HG03045 (cell line): Measurements from ENCODE around the gene SERPINF2.
"Not testable (repeated sequence)": the region's sequence is repeated elsewhere in the genome, so short reads cannot be mapped to it uniquely, and the experiment has no call there.

ENCODE experiments used
- ATAC-seq: cut with Tn5 transposase; IDR thresholded peaks from one replicate; pipeline ENCODE4 v1.9.1; 2021; ENCODE audit warnings: mild to moderate bottlenecking, moderate library complexity; ENCODE audit not compliant: unreplicated experiment

The SERPINF2 gene

DNA sequence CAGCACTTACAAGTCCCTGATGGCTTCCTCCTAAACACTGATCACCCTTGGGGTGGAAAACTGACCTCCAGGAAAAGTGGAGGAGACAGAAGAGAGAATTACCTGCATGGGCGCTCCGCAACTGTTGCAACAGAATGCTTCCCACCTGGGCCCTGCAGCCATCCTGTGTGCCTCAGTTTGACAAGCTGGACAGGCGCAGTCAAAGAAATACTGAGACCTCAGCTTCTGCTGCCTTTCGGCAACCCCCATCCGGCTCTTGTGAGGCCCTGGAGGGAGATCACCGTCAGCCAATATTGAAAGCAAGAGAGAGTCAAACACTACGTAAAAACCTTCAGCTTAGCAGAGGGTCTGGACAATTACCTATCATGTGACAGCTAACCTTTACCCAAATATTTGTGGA lies 44.0 kb downstream of the SERPINF2 start:
- no peak for ATAC-seq

GRCh38 chr17:1787301-1787902 lies 44.7 kb downstream of the SERPINF2 start:
- no peak for ATAC-seq

GRCh38 chr17:1789936-1790335 lies 47.3 kb downstream of the SERPINF2 start:
- no peak for ATAC-seq

DNA sequence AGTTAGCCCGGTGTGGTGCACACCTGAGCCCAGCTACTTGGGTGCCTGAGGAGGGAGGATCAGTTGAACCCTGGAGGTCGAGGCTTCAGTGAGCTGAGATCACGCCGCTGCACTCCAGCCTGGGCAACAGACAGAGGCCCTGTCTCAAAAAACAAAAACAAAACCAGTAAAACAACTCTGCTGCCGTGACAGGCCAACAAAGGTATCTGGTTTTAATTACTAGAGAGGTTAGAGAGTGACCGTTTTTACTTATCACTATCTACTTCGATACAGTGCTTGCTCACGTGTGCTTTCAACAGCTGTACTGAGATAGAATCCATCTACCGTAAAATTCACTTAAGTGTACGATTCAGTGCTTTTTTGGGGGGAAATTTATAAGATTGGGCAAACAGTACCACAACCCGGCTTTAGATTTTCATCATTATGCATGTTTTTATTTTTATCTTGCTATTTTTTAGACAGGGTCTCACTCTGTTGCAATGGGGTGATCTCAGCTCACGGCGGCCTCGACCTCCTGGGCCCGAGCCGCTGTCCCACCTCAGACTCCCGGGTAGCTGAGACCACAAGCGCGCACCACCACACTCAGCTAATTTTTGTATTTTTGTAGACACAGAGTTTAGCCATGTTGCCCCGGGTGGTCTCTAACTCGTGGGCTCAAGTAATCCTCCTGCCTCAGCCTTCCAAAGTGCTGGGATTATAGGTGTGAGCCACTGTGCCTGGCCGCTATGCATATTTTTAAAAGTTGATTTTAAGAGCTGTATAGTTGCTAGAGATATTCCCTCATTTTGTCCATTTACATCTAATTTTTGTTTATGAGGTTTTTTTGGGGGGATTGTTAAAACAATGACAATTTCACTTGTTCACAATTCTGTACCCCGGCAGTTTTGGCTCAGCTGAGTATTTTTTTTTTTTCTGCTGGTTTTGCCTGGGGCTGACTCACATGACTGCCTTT lies 50.1 kb downstream of the SERPINF2 start:
- no peak for ATAC-seq

GRCh38 chr17:1793447-1793806 lies 50.8 kb downstream of the SERPINF2 start:
- ATAC-seq, result no peak

- ATAC-seq, result no peak
These were observed 54.1 kb downstream of the SERPINF2 start for GRCh38 chr17:1796800-1797199.

GRCh38 chr17:1797323-1797722 lies 54.7 kb downstream of the SERPINF2 start:
- no peak for ATAC-seq

- ATAC-seq, result not testable (repeated sequence)
These were observed 55.2 kb downstream of the SERPINF2 start for GRCh38 chr17:1797846-1798245.

- ATAC-seq, result no peak
These were observed 57.6 kb downstream of the SERPINF2 start for GRCh38 chr17:1800240-1800639.

- ATAC-seq, result no peak
These were observed 58.0 kb downstream of the SERPINF2 start for GRCh38 chr17:1800712-1801111.

DNA sequence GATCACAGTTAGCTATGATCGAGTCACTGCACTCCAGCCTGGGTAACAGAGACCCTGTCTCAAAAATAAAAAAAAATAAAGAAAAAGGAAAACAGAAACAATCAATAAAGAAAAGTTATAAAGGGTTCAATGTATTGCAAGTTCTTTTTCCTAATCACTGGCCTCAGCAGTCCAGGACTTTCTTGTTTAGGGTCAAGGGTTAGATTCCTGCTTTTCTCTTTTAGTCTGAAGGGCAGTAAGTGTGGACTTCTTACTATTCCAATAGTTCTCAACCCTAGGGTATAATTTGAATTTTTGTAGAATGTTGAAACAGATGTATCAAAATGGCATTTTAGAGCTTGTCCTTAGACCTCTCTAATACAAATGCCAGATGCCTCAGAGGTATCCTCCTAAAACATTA lies 59.8 kb downstream of the SERPINF2 start:
- no peak for ATAC-seq

DNA sequence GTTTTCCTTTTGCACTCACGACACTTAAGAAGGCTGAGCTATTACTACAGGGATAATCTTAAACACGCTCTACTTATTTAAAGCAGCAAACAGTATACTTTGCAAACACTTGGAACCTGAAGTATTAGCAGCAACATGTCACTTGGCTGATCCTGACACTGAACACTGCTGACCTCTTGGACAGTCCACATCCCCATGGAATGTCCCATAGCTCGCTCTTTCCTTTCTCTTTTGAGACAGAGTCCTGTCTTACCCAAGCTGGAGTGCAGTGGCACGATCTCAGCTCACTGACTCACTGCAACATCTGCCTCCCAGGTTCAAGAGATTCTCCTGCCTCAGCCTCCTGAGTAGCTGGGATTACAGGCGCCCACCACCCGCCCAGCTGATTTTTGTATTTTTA lies 60.6 kb downstream of the SERPINF2 start:
- no peak for ATAC-seq
